SU-DHL-6 (cell line): Measurements from ENCODE around the gene THOC2.

Source experiments
- CTCF ChIP-seq: fragments of 200-600 bp; sonication (generic); IDR thresholded peaks from one replicate; pipeline ENCODE4 v1.5.1; 2017; ENCODE audit warnings: antibody characterized with exemption, mild to moderate bottlenecking, low read length, moderate library complexity; ENCODE audit not compliant: insufficient read depth, poor library complexity, severe bottlenecking
- EZH2phosphoT487 ChIP-seq: fragments of 200-600 bp; sonication (generic), shearing (Covaris generic); conservative IDR thresholded peaks from 2 replicates; pipeline ENCODE4 v1.6.1; 2018; ENCODE audit warnings: mild to moderate bottlenecking, antibody characterized with exemption, low read length, moderate library complexity, mixed read lengths

GRCh38 chrX:123704781-123705180 lies 28.1 kb downstream of the THOC2 start:
- TF ChIP-seq CTCF (no peak), EZH2phosphoT487 (no peak)
